OCI-LY1 (cell line): ENCODE data around the gene CDC42BPA.

Source experiments
- H2AFZ ChIP-seq: fragments of 200-600 bp; sonication (generic), shearing (Covaris generic); 2 replicates; pipeline ENCODE4 v1.6.0; 2014; ENCODE audit warnings: antibody characterized with exemption, mild to moderate bottlenecking, low read length
- H3F3A ChIP-seq: fragments of 200-600 bp; sonication (generic), shearing (Covaris generic); 2 replicates; pipeline ENCODE4 v1.6.0; 2014; ENCODE audit warnings: mild to moderate bottlenecking, antibody characterized with exemption, low read length, moderate library complexity; ENCODE audit not compliant: insufficient read depth
- H3K27ac ChIP-seq: fragments of 200-600 bp; sonication (generic); 2 replicates; pipeline ENCODE4 v1.5.1; 2014; ENCODE audit warnings: low read length, mixed run types, mild to moderate bottlenecking, low read depth; ENCODE audit not compliant: poor library complexity, severe bottlenecking
- H3K27me3 ChIP-seq: fragments of 200-600 bp; sonication (generic); 2 replicates; pipeline ENCODE4 v1.6.0; 2014; ENCODE audit warnings: antibody characterized with exemption, mild to moderate bottlenecking, low read length, moderate library complexity; ENCODE audit not compliant: insufficient read depth
- H3K36me3 ChIP-seq: fragments of 200-600 bp; sonication (generic); 2 replicates; pipeline ENCODE4 v1.6.1; 2014; ENCODE audit warnings: mild to moderate bottlenecking, antibody characterized with exemption, low read length, moderate library complexity, mixed read lengths; ENCODE audit not compliant: insufficient read depth
- H3K4me1 ChIP-seq: fragments of 200-600 bp; sonication (generic); 2 replicates; pipeline ENCODE4 v1.5.1; 2014; ENCODE audit warnings: mild to moderate bottlenecking, low read length, moderate library complexity; ENCODE audit not compliant: insufficient read depth, severe bottlenecking
- H3K4me2 ChIP-seq: fragments of 200-600 bp; sonication (generic), shearing (Covaris generic); 2 replicates; pipeline ENCODE4 v1.6.1; 2014; ENCODE audit warnings: low read length
- H3K4me3 ChIP-seq: fragments of 200-600 bp; sonication (generic); 2 replicates; pipeline ENCODE4 v1.5.1; 2014; ENCODE audit warnings: low read length, low read depth, mild to moderate bottlenecking, mixed read lengths; ENCODE audit not compliant: poor library complexity, severe bottlenecking
- H3K79me2 ChIP-seq: fragments of 200-600 bp; shearing (Covaris generic); 2 replicates; pipeline ENCODE4 v1.6.1; 2016; ENCODE audit warnings: mixed run types, low read length, mixed read lengths; ENCODE audit not compliant: insufficient read depth
- H3K9ac ChIP-seq: fragments of 200-600 bp; sonication (generic), shearing (Covaris generic); 2 replicates; pipeline ENCODE4 v1.6.1; 2014; ENCODE audit warnings: mild to moderate bottlenecking, low read length, mixed read lengths
- H3K9me2 ChIP-seq: fragments of 200-600 bp; sonication (generic), shearing (Covaris generic); 2 replicates; pipeline ENCODE4 v1.6.1; 2014; ENCODE audit warnings: low read depth, mild to moderate bottlenecking, low read length, mixed read lengths
- H3K9me3 ChIP-seq: fragments of 200-600 bp; shearing (Covaris generic); 2 replicates; pipeline ENCODE4 v1.6.1; 2014; ENCODE audit warnings: low read length, mixed read lengths
- H4K20me1 ChIP-seq: fragments of 200-600 bp; sonication (generic), shearing (Covaris generic); 2 replicates; pipeline ENCODE4 v1.6.0; 2016; ENCODE audit warnings: mild to moderate bottlenecking, low read length; ENCODE audit not compliant: insufficient read depth
- CTCF ChIP-seq: fragments of 200-600 bp; sonication (generic), shearing (Covaris generic); IDR thresholded peaks from 2 replicates; pipeline ENCODE4 v1.5.1; 2017; ENCODE audit warnings: mild to moderate bottlenecking, antibody characterized with exemption, low read length, moderate library complexity, mixed read lengths
- EZH2 ChIP-seq: fragments of 200-600 bp; sonication (generic), shearing (Covaris generic); IDR thresholded peaks from 2 replicates; pipeline ENCODE4 v1.8.0; 2017; ENCODE audit warnings: borderline replicate concordance, mixed run types, mild to moderate bottlenecking, antibody characterized with exemption, low read length, moderate library complexity, mixed read lengths

Gene CDC42BPA

GRCh38 chr1:227333423-227333822 lies 15.1 kb upstream of the CDC42BPA start:
- Histone ChIP-seq H2AFZ (no peak overlapping the region), H3K9me2 (no peaks in the 10 kb centered on the region), H3K9ac (no peak overlapping the region), H3K79me2 (no peaks in the 10 kb centered on the region), H3K4me1 (no peaks in the 10 kb centered on the region), H3K4me2 (no peak overlapping the region), H4K20me1 (no peaks in the 10 kb centered on the region), H3K27me3 (no peaks in the 10 kb centered on the region), H3K9me3 (no peaks in the 10 kb centered on the region), H3F3A (no peaks in the 10 kb centered on the region), H3K4me3 (no peak overlapping the region), H3K36me3 (no peaks in the 10 kb centered on the region), H3K27ac (no peak overlapping the region)
- TF ChIP-seq EZH2 (no peak), CTCF (no peak)

GRCh38 chr1:227330279-227331076 lies 12.2 kb upstream of the CDC42BPA start:
- H3K4me3 ChIP-seq: no peak overlapping the region
- H3K27me3 ChIP-seq: no peaks in the 10 kb centered on the region
- TF ChIP-seq CTCF (no peak), EZH2 (no peak)
- no peaks in the 10 kb centered on the region for H3K79me2 ChIP-seq
- no peaks in the 10 kb centered on the region for H3F3A ChIP-seq
- no peaks in the 10 kb centered on the region for H3K9me2 ChIP-seq
- no peaks in the 10 kb centered on the region for H3K9me3 ChIP-seq
- no peak overlapping the region for H3K9ac ChIP-seq
- H4K20me1 ChIP-seq: no peaks in the 10 kb centered on the region
- H3K4me2 ChIP-seq: no peak overlapping the region
- no peak overlapping the region for H3K27ac ChIP-seq
- no peak overlapping the region for H2AFZ ChIP-seq
- H3K36me3 ChIP-seq: no peaks in the 10 kb centered on the region
- no peaks in the 10 kb centered on the region for H3K4me1 ChIP-seq

DNA sequence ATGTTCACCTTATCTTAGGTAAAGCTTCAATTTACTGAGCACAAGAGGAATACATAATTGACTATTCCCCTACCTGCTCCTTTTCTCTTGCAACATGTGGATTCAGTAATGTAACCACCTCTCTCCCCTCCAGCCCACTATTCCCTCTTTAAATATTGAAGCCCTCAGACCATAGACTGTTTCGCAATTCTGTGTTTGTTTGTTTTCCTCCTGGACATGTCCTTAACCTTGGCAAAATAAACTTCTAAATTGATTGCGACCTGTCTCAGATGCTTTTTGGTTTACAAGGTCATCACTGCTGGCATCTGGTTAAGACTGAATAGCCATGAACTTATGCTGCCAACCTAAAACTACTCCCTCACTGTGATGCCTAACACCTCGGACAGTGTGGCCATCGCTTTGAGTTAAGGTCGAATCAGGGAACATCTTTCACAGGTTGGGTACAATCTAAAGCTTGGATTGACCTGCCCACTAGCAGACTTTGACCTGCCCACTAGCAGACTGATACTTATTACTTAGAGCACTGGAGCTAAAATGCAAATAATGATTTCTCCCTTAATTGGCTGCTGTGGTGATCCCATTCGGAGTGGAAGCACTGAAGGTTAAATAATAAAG lies 10.2 kb upstream of the CDC42BPA start:
- Histone ChIP-seq H3K27me3 (peaks cover 5% of the 10 kb centered on the region; the same call in 1 of the 2 replicates), H4K20me1 (no peaks in the 10 kb centered on the region), H3F3A (no peaks in the 10 kb centered on the region), H3K4me3 (no peak overlapping the region), H3K79me2 (no peaks in the 10 kb centered on the region), H3K9me3 (no peaks in the 10 kb centered on the region), H3K36me3 (no peaks in the 10 kb centered on the region), H3K9ac (no peak overlapping the region), H2AFZ (no peak overlapping the region), H3K9me2 (no peaks in the 10 kb centered on the region), H3K4me2 (no peak overlapping the region), H3K27ac (no peak overlapping the region), H3K4me1 (no peaks in the 10 kb centered on the region)
- TF ChIP-seq EZH2 (no peak), CTCF (no peak)
